ENCODE results near the gene C16orf96.

- no peak for TF ChIP-seq EP300 (IDR thresholded peaks at IDR 0.05; ENCODE audit: borderline replicate concordance in 1 of 2, low read depth in 2 of 2, low read length in 2 of 2)
- TF ChIP-seq GABPA (IDR thresholded peaks at IDR 0.05; ENCODE audit: borderline replicate concordance, insufficient read depth, low read length): no peak
Measured at GRCh38 chr16:4533490-4533889, 22.6 kb upstream of the C16orf96 start.

Measured in H1 (cell line).